ENCODE measurements around the gene RNF223. TPM values are rescaled to one million over a fixed set of nuclear protein-coding genes. Genes with fewer than 3 reads are reported as not detected.

RNF223 gene
- total and polyA plus RNA-seq, 2 of the 13 experiments (the other 11 are each of a cell fraction or from before 2014, with no cell fraction given): 0.03 TPM; not detected in 1

DNA sequence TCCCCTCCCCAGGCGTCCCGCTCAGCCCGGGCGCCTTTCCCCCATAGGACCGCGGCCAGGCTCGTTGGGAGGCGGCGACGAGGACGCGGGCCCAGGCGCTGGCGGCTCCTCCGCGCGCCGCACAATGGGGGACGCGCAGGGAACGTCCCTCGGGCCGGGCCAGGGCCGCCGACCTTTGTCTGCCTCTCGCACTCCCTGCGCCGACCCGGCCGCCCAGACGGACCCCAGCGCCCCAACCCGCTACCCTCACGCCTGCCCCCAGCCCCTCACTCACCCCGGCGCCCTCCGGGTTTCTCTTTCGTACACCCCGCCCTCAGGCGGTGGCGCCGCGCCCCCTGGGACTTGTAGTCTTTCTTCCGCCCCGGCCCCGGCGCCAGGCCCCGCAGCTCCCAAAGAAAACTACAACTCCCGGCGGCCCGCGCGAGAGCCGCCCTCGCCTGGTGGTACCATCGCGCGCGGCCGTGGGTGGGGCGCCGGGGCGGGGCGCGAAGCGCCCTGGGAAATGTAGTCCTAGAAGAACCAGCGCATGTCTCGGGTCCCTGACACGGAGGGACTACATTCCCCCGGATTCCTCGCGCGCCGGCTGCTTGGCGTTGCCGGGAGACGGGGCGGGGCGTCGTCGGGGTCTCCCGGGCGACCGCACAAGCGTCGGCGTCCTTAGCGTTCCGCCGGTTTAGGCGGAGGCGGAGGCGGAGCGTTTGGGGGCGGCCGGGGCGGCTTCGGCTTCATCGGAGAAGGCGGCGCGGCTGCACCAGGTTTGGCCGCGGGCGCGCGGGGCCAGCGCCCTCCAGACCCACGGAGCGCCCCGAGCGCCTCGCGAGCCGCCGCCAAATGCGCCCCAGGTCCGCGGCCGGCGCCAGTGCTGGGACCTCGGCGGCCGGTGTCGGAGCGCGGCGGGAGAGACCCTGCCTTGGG is 41.9 kb upstream of the RNF223 start, which contains the start of gene C1orf159 (continued):
- TF ChIP-seq, protein P1, sequence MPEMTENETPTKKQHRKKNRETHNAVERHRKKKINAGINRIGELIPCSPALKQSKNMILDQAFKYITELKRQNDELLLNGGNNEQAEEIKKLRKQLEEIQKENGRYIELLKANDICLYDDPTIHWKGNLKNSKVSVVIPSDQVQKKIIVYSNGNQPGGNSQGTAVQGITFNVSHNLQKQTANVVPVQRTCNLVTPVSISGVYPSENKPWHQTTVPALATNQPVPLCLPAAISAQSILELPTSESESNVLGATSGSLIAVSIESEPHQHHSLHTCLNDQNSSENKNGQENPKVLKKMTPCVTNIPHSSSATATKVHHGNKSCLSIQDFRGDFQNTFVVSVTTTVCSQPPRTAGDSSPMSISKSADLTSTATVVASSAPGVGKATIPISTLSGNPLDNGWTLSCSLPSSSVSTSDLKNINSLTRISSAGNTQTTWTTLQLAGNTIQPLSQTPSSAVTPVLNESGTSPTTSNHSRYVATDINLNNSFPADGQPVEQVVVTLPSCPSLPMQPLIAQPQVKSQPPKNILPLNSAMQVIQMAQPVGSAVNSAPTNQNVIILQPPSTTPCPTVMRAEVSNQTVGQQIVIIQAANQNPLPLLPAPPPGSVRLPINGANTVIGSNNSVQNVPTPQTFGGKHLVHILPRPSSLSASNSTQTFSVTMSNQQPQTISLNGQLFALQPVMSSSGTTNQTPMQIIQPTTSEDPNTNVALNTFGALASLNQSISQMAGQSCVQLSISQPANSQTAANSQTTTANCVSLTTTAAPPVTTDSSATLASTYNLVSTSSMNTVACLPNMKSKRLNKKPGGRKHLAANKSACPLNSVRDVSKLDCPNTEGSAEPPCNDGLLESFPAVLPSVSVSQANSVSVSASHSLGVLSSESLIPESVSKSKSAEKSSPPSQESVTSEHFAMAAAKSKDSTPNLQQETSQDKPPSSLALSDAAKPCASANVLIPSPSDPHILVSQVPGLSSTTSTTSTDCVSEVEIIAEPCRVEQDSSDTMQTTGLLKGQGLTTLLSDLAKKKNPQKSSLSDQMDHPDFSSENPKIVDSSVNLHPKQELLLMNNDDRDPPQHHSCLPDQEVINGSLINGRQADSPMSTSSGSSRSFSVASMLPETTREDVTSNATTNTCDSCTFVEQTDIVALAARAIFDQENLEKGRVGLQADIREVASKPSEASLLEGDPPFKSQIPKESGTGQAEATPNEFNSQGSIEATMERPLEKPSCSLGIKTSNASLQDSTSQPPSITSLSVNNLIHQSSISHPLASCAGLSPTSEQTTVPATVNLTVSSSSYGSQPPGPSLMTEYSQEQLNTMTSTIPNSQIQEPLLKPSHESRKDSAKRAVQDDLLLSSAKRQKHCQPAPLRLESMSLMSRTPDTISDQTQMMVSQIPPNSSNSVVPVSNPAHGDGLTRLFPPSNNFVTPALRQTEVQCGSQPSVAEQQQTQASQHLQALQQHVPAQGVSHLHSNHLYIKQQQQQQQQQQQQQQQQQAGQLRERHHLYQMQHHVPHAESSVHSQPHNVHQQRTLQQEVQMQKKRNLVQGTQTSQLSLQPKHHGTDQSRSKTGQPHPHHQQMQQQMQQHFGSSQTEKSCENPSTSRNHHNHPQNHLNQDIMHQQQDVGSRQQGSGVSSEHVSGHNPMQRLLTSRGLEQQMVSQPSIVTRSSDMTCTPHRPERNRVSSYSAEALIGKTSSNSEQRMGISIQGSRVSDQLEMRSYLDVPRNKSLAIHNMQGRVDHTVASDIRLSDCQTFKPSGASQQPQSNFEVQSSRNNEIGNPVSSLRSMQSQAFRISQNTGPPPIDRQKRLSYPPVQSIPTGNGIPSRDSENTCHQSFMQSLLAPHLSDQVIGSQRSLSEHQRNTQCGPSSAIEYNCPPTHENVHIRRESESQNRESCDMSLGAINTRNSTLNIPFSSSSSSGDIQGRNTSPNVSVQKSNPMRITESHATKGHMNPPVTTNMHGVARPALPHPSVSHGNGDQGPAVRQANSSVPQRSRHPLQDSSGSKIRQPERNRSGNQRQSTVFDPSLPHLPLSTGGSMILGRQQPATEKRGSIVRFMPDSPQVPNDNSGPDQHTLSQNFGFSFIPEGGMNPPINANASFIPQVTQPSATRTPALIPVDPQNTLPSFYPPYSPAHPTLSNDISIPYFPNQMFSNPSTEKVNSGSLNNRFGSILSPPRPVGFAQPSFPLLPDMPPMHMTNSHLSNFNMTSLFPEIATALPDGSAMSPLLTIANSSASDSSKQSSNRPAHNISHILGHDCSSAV (CRISPR knock-in tag; IDR thresholded peaks at IDR 0.05; ENCODE audit: borderline replicate concordance): no peak
- TF ChIP-seq FOXC1 (CRISPR knock-in tag; IDR thresholded peaks at IDR 0.05; ENCODE audit: borderline replicate concordance) (no peak), NKX3-1 (CRISPR knock-in tag; IDR thresholded peaks at IDR 0.05) (no peak), ZNF329 (CRISPR knock-in tag; IDR thresholded peaks at IDR 0.05; ENCODE audit: low read depth) (no peak), RXRA (CRISPR knock-in tag; IDR thresholded peaks at IDR 0.05) (no peak), FLYWCH1 (CRISPR knock-in tag; IDR thresholded peaks at IDR 0.05) (no peak), ZNF280D (CRISPR knock-in tag; IDR thresholded peaks at IDR 0.05) (no peak), SNAI1 (CRISPR knock-in tag; IDR thresholded peaks at IDR 0.05; ENCODE audit: borderline replicate concordance) (no peak), ZNF605 (CRISPR knock-in tag; IDR thresholded peaks at IDR 0.05) (0 out of 2 replicates have a peak, but pooled peaks have one; percentile 24), SMARCC2 (IDR thresholded peaks at IDR 0.05) (no peak), MATR3 (CRISPR knock-in tag; IDR thresholded peaks at IDR 0.05) (no peak), SNAPC5 (CRISPR knock-in tag; IDR thresholded peaks at IDR 0.05; ENCODE audit: borderline replicate concordance) (no peak), ETV5 (CRISPR knock-in tag; IDR thresholded peaks at IDR 0.05; ENCODE audit: borderline replicate concordance) (no peak; the same call in 1 of the 2 replicates), MED8 (CRISPR knock-in tag; IDR thresholded peaks at IDR 0.05; ENCODE audit: insufficient replicate concordance) (no peak), IRX3 (CRISPR knock-in tag; IDR thresholded peaks at IDR 0.05; ENCODE audit: borderline replicate concordance, low read depth) (no peak)
- TF ChIP-seq, protein P2, sequence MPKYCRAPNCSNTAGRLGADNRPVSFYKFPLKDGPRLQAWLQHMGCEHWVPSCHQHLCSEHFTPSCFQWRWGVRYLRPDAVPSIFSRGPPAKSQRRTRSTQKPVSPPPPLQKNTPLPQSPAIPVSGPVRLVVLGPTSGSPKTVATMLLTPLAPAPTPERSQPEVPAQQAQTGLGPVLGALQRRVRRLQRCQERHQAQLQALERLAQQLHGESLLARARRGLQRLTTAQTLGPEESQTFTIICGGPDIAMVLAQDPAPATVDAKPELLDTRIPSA (CRISPR knock-in tag; IDR thresholded peaks at IDR 0.05; ENCODE audit: borderline replicate concordance): no peak

All from HepG2 (cell line).